Kidney epithelial cell (primary cell): ENCODE results near the gene IFT27. TPM values are rescaled to one million over a fixed set of nuclear protein-coding genes. Genes with fewer than 3 reads are reported as not detected.

ENCODE experiments used
- DNase-seq: peaks from one replicate; pipeline ENCODE4 v3.0.0-alpha.2; 2010; ENCODE audit warnings: low read depth
- H3K27me3 ChIP-seq: 2 replicates; pipeline ENCODE4 v1.6.0; 2011; ENCODE audit warnings: low read length; ENCODE audit not compliant: control insufficient read depth, insufficient read depth
- H3K36me3 ChIP-seq: 2 replicates; pipeline ENCODE4 v1.5.1; 2011; ENCODE audit warnings: low read length; ENCODE audit not compliant: control insufficient read depth, insufficient read depth
- H3K4me3 ChIP-seq: 2 replicates; pipeline ENCODE4 v1.5.1; 2011; ENCODE audit warnings: low read depth, mild to moderate bottlenecking, control low read depth, low read length
- total RNA-seq: library from RNA; depleted of rRNA; stranded (reverse); fragments of >200 nt; gene quantifications from 2 replicates; pipeline ENCODE4 v1.2.3, GENCODE V29; 2015
- TF ChIP-seq, protein P1 (sequence below): IDR thresholded peaks from 2 replicates; pipeline ENCODE4 v1.5.1; 2011; ENCODE audit warnings: mild to moderate bottlenecking, moderate library complexity, low read length, control low read depth, inconsistent platforms; ENCODE audit not compliant: insufficient read depth, poor library complexity, severe bottlenecking

Gene IFT27, protein sequence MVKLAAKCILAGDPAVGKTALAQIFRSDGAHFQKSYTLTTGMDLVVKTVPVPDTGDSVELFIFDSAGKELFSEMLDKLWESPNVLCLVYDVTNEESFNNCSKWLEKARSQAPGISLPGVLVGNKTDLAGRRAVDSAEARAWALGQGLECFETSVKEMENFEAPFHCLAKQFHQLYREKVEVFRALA
- total RNA-seq: 25.5 and 26.5 TPM in 2 replicates

DNA sequence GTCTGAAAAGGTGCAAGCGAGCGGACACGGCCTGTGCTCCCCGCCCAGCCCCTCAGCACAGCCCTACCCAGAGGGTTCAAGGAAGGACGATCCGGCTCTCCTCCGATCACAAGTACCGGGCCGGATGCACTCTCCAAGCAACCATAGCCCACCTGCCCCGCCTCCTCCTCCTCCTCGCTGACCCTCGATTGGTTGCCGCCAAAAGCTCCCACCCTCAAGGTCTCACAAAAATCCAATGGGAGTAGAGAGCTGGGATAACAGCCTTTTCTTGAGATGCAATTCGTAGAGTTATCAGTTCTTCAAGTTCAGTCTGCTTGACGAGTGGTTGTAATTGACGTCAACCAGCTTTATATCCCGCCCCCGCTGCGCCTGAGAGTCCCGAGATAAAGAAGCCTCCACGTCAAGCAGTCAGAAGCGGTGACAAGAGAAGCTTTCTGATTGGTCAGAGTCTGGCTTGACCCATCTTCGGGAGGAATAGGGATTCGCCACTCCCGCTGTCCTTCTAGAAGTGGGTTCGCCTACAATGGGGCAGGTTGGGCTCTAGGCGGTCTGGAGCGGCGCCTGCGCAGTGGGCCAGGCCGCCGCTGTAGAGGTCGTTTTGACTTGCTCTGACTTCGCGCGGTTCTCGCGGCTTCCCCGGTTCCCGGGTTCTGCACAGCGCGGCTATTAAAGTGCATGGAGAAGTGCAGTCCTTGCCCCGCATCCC, at the start of gene IFT27:
Gene IFT27, minus strand, starts transcription at position 156 of the 706 bp plus-strand sequence. CDS start 412 bp downstream, outside the sequence.
- Histone ChIP-seq H3K36me3 (peaks cover 1% of the 10 kb centered on the region), H3K27me3 (no peaks in the 10 kb centered on the region), H3K4me3 (peak within 1 kb of the TSS; percentile 94)
- peak; percentile 100 for DNase-seq
- TF ChIP-seq, protein P1, sequence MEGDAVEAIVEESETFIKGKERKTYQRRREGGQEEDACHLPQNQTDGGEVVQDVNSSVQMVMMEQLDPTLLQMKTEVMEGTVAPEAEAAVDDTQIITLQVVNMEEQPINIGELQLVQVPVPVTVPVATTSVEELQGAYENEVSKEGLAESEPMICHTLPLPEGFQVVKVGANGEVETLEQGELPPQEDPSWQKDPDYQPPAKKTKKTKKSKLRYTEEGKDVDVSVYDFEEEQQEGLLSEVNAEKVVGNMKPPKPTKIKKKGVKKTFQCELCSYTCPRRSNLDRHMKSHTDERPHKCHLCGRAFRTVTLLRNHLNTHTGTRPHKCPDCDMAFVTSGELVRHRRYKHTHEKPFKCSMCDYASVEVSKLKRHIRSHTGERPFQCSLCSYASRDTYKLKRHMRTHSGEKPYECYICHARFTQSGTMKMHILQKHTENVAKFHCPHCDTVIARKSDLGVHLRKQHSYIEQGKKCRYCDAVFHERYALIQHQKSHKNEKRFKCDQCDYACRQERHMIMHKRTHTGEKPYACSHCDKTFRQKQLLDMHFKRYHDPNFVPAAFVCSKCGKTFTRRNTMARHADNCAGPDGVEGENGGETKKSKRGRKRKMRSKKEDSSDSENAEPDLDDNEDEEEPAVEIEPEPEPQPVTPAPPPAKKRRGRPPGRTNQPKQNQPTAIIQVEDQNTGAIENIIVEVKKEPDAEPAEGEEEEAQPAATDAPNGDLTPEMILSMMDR: no peak

DNA sequence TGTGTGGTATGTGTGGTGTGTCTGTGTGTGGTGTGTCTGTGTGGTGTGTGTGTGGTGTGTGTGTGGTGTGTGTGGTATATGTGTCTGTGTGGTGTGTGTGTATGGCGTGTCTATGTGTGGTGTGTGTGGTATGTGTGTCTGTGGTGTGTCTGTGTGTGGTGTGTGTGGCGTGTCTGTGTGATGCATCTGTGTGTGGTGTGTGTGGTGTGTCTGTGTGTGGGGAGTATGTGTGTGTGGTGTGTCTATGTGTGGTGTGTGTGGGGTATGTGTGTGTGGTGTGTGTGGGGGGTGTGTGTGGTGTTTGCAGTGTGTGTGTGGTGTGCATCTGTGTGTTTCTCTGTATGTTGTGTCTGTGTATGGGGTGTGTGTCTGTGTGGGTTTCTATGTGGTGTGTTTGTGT, 48.7 kb upstream of the IFT27 start:
- Histone ChIP-seq H3K27me3 (peaks cover 9% of the 10 kb centered on the region), H3K36me3 (no peaks in the 10 kb centered on the region), H3K4me3 (no peak overlapping the region)
- no peak for DNase-seq
- TF ChIP-seq, protein P1: no peak

GRCh38 chr22:36823186-36823839, 47.4 kb upstream of the IFT27 start:
- no peak for DNase-seq
- TF ChIP-seq, protein P1: no peak
- H3K4me3 ChIP-seq: no peak overlapping the region
- H3K36me3 ChIP-seq: no peaks in the 10 kb centered on the region
- H3K27me3 ChIP-seq: peaks cover 20% of the 10 kb centered on the region

DNA sequence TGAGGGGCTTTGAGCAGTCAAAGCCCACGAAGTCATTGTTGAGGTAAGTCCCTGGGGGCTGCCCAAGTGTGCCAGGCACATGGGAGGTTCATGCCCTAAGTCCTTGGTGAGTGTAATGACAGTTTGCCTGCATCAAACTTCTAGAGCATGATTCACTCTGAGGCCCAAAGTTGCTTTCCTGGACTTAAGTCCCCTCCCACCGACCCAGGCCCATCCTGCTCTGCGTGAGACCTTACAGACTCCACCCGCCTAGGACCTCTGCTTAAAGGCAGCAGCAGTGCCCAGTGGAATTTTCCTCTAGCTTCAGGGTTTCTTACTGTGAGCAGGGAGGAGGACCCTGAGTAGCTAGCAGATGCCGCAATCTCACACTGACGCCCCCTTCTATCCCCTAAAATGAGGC, 46.7 kb upstream of the IFT27 start:
- TF ChIP-seq, protein P1: no peak
- no peak for DNase-seq
- Histone ChIP-seq H3K27me3 (peaks cover 27% of the 10 kb centered on the region), H3K36me3 (no peaks in the 10 kb centered on the region), H3K4me3 (no peak overlapping the region)

DNA sequence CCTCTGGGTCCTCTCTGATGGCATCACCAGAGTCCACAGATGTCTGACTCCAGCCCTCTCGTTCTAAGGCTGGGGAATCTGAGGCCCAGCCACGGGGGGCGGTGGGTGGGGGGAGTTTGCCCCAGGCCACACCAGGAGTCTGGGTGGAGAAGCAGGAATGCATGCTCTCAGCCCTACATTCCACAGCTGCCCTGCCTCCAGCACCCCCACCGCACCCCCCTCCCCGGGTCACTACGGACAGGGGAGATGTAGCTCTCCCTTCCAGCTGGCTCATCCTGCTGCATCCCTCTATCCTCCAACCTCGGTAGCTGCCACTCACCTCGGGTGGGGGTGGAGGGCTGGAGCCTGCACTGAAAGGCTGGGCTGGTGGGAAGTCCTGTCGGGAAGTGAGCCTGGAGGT, 43.2 kb upstream of the IFT27 start:
- TF ChIP-seq, protein P1: no peak

More for the DNA sequence above, 43.2 kb upstream of the IFT27 start:
- H3K4me3 ChIP-seq: no peak overlapping the region
- DNase-seq: no peak
- no peaks in the 10 kb centered on the region for H3K36me3 ChIP-seq
- H3K27me3 ChIP-seq: peaks cover 60% of the 10 kb centered on the region
